ENCODE measurements around the gene RWDD2A. TPM values are rescaled to one million over a fixed set of nuclear protein-coding genes. Genes with fewer than 3 reads are reported as not detected.

The RWDD2A gene
- total RNA-seq, 2 donors from 2014 or later, result 3.7 to 4.0 TPM

- TF ChIP-seq, protein P1, sequence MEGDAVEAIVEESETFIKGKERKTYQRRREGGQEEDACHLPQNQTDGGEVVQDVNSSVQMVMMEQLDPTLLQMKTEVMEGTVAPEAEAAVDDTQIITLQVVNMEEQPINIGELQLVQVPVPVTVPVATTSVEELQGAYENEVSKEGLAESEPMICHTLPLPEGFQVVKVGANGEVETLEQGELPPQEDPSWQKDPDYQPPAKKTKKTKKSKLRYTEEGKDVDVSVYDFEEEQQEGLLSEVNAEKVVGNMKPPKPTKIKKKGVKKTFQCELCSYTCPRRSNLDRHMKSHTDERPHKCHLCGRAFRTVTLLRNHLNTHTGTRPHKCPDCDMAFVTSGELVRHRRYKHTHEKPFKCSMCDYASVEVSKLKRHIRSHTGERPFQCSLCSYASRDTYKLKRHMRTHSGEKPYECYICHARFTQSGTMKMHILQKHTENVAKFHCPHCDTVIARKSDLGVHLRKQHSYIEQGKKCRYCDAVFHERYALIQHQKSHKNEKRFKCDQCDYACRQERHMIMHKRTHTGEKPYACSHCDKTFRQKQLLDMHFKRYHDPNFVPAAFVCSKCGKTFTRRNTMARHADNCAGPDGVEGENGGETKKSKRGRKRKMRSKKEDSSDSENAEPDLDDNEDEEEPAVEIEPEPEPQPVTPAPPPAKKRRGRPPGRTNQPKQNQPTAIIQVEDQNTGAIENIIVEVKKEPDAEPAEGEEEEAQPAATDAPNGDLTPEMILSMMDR (IDR thresholded peaks at IDR 0.05), result no peak
- no peak overlapping the region for H3K27ac ChIP-seq
Observed at GRCh38 chr6:83199863-83200225, 6.7 kb downstream of the RWDD2A start.

GRCh38 chr6:83202031-83202430 is 8.9 kb downstream of the RWDD2A start:
- Histone ChIP-seq H3K27ac (no peak overlapping the region), H3K4me1 (no peaks in the 10 kb centered on the region), H3K27me3 (no peaks in the 10 kb centered on the region), H3K36me3 (peaks cover 3% of the 10 kb centered on the region), H3K4me3 (no peak overlapping the region), H3K9me3 (no peaks in the 10 kb centered on the region)
- TF ChIP-seq, protein P1 (IDR thresholded peaks at IDR 0.05), result no peak
- no peak for DNase-seq (ENCODE audit: low spot score)

More at GRCh38 chr6:83199863-83200225, 6.7 kb downstream of the RWDD2A start:
- Histone ChIP-seq H3K36me3 (peaks cover 13% of the 10 kb centered on the region), H3K27me3 (no peaks in the 10 kb centered on the region), H3K9me3 (no peaks in the 10 kb centered on the region), H3K4me3 (no peak overlapping the region), H3K4me1 (no peaks in the 10 kb centered on the region)
- DNase-seq (ENCODE audit: low spot score), result no peak

DNA sequence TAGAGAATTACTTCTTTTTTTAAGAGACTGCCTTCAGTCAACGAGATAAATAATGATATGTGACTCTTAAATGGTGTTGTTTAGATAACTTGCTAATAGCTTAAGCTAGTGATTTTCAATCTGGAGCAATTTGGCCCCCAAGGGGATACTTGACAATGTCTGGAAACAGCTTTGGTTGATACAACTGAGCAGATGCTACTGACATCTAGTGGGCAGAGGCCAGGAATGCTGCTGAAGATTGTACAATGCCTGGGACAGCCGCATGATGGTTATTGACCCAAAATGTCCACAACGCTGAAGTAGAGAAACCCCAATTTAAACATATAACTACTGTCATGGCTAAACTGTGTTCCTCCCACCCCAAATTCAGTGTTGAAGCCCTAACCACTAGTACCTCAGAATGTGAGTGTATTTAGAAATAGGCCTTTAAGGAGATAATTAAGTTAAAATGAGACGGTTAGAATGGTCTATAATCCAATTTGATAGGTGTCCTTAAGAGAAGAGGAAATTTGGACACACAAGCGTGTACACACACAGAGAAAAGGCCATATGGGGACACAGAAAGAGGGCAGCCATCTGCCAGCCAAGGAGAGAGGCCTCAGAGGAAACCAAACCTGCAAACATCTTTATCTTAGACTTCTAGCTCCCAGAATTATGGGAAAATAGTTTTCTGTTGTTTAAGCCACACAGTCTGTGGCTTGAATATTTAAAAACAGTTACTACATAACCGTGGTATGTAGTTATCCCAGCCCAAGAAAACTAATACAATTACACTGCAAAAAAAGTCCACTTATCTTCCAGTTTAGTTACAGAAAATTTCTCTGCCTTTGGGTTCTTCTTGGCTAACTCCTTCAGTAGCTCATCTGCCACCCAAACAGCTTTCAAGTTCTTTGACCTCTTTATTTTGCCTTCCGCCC is 22.2 kb downstream of the RWDD2A start:
- H3K27ac ChIP-seq, result no peak overlapping the region
- no peak overlapping the region for H3K4me3 ChIP-seq
- peak; percentile 73 for DNase-seq (ENCODE audit: low spot score)

DNA sequence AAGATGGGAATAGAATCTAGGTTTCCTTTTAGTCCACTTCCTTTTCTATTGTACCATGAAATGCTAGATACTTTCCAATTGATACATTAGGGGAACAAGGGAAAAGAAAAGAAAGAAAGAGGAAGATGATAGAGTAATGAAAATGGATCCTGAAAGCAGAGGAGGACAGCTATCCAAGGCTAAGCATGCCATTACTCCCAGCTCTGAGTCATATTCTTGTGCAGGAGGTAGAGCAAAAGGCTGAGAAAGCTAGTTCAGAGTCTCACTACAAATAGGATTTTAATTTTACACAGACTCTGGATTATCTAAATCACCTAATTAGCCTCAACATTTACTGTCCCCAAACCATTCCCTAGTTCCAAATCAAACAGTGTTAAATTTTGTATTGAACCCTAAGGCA is 23.6 kb downstream of the RWDD2A start:
- Histone ChIP-seq H3K4me3 (no peak overlapping the region), H3K36me3 (no peaks in the 10 kb centered on the region), H3K27ac (no peak overlapping the region), H3K4me1 (peaks cover 0 to 7% of the 10 kb centered on the region in 2 donors), H3K9me3 (no peaks in the 10 kb centered on the region), H3K27me3 (no peaks in the 10 kb centered on the region)
- no peak for DNase-seq (ENCODE audit: low spot score)
- TF ChIP-seq, protein P1 (IDR thresholded peaks at IDR 0.05), result no peak

More for the DNA sequence above, 22.2 kb downstream of the RWDD2A start:
- no peaks in the 10 kb centered on the region for H3K27me3 ChIP-seq
- H3K9me3 ChIP-seq, result no peaks in the 10 kb centered on the region
- H3K4me1 ChIP-seq, result peaks cover 0 to 7% of the 10 kb centered on the region in 2 donors
- TF ChIP-seq, protein P1 (IDR thresholded peaks at IDR 0.05), result peak; percentile 37 to 88
- H3K36me3 ChIP-seq, result no peaks in the 10 kb centered on the region

DNA sequence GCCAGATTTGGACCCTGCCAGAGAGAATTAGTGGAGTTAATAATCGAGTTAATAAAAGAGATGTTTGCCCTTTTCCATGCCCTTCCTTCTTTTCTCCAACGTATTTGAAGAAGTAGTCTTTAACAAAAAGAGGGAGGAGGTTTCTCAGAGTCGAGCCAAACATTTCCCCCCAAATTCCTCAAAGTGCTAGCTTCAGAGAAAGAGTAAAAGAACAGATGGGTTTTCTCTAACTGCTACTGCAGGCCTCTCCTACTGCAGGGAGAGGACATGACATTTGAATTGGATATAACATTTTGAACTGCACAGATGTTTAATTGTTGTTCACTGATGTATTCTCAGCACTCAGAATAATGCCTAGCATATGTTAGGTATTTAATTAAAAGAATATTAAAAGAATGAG is 25.5 kb downstream of the RWDD2A start:
- H3K4me1 ChIP-seq, result peaks cover 0 to 7% of the 10 kb centered on the region in 2 donors
- H3K9me3 ChIP-seq, result no peaks in the 10 kb centered on the region
- H3K36me3 ChIP-seq, result no peaks in the 10 kb centered on the region
- H3K27ac ChIP-seq, result no peak overlapping the region
- no peaks in the 10 kb centered on the region for H3K27me3 ChIP-seq
- DNase-seq (ENCODE audit: low spot score), result no peak
- TF ChIP-seq, protein P1 (IDR thresholded peaks at IDR 0.05), result no peak
- no peak overlapping the region for H3K4me3 ChIP-seq
